Activated CD8-positive, alpha-beta memory T cell treated with anti-CD3 and anti-CD28 coated beads, Interleukin-2, amount 50 U/mL, for 24 hours (primary cell): Measurements from ENCODE around the gene AGTRAP.

Experiments
- DNase-seq: peaks from one replicate; pipeline ENCODE4 v3.0.0-alpha.2; 2020; ENCODE audit errors: extremely low read depth

The AGTRAP gene, protein sequence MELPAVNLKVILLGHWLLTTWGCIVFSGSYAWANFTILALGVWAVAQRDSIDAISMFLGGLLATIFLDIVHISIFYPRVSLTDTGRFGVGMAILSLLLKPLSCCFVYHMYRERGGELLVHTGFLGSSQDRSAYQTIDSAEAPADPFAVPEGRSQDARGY

DNA sequence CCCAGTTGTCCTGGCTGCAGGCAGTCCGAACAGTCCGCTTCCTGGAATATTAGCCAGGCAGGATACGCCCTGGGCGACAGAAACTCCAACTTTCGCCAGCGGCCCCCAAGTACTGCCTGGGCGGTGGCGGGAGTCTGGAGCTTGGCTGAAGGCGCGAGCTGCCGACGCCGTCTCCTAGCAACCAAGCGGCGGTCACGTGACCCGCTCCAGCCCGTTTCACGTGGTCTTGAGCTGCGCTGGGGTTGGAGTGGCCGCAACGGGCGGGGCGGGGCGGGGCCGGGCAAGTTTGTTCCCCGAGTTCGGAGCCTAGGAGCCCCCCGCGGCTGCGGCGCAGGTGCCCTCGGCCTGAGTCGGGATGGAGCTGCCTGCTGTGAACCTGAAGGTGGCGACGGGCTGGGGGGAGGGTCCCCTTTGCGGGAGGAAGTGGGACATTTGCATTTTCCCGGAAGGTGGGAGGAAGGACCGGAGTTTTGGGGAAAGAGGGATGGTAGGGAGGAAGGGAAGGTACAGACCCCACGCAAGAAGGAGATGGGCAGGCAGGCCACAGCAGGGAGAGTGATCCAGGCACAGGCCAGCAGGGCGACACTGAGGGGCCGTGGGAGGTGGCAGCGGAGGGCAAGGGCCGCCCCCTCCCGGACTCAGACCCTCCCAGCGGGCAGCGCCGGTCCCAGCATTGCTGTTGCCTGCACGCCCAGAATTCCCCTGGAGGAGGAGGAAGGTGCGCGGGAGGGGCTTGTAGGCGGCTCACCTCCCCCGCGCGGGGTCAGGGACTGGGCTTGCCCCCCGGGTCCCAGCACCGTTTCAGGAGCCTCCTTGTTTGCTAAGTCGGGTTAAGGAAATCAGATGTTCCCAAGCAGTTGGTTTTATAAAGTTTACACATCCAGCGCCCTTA lies at the start of gene AGTRAP:
AGTRAP (plus strand) TSS at position 283 of the 892 bp plus-strand sequence; CDS start at position 356, 73 bp downstream.
- DNase-seq: peak; percentile 73

DNA sequence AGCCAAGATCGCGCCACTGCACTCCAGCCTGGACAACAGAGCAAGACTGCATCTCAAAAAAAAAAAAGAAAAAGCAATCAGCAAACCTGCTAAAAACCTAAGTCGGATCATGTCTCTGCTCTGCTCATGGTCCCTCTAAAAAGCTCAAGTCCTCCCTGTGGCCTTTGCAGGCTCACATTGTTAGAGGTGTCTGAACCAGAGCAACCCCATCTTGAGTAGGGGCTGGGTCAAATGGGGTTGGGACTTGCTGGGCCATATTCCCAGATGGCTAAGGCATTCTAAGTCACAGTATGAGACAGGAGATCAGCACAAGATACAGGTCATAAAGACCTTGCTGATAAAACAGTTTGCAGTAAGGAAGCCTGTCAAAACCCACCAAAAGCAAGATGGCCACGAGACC lies 47.4 kb upstream of the AGTRAP start:
- no peak for DNase-seq

DNA sequence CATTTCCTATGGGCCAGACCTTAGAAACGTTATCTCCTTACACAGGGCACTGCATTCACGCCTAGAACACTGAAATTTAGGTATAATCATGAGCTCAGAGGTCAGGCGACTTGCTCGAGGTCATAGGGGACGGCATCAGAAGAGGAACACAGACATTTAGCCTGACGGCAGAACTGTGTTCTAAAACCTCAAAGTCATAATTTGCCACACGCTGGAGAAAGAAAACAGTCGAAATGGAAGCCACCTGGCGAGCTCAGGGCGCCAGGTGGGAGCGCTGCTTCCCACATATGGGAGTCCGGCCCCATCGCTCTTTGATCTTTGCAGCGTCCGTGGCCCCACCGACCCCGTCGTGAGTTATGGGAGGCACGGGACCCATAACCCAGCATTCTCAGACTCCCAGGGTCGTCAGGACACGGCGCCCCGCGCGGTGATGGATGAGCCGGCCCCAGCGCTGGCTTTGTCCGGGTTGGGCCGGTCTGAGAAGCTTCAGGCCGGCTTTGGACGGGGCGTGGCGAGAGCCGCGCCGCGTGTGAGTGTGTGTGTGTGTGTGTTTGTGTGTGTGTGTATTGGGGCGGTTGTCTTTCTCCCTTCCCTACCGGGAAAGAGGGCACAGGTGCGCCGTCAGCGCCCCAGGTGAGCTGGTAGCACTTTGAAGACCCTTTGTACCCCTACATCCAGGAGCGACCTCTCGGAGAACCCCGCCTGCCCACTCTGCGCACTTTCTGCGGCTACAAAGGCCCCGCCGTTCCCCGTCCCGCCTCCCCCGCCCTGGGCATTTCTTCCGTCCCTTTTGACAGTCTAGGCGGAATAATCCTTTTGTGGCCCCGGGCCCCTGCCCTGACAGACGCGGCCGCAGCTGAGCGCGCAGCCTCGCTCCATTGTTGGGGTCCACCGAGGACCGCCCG lies 45.3 kb upstream of the AGTRAP start:
- no peak for DNase-seq

DNA sequence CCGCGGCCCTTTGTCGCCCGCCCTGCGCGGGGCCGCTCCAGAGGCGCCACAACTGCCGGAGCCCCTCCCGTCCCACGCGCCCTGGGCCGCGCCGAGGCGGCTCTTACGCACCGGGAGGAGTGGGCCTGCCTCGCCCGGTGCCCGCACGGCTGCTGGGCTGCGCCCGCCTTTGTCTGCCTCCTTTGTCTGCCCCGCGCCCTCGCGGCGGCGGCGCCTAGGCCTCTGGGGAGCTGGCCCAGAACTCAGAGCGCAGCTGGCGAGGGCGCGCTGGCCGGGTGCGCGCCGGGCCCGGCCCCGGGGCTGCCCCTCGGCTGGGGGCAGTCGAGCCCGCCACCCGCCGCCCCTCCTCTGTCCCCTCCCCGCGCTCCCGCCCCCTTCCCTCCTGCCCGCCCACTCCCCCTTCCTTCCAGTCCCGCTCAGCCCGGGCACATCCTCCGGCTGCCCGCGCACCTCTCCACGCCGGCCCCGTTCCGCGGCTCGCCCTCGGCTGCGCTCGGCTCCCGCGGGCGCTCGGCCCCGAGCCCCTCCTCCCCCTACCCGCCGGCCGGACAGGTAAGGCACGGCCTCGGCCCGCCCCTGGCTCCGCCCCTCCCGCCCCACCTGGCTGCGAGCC lies 44.5 kb upstream of the AGTRAP start, which contains the start of gene DRAXIN:
DRAXIN (plus strand) TSS at position 409 of the 613 bp plus-strand sequence. CDS start 14,549 bp downstream, outside the sequence.
- DNase-seq: no peak

DNA sequence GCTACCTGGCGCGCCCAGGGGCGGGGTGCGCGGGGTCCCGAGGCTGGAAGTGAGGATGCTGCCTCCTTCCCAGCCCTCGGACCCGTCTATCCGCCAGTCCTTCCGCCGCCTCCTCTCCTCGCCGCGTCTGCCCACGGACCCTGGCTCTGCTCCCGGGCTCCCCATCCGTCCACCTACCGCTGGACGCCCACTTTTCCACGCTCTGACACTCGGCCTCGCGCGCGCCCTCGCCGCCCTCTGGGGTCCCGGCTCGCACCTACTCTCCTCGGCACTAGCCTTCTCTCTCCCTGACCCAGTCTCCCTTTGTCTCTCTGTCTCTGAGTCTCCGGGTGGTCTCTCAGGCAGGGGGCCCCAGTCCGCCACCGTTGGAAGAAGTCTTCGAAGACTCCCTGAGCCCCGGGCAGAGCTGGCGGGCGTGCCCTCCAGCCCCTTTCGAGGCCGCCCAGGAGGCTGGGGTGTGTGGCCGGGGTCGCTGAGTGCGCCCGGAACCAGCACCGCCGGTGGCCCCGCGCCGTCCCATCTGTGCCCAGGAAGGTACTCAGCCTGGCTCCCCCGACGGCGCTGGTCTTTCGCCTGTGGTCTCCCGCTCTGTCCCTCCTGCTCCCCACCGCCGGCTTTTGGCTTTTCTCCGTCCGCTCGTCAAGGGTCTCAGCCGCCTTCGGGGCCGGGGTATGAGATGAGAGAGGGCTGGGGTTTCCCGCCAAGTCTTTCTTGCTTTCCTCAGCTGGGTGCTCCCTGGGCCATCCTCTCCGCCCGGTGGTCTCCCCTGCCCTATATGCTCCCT lies 43.8 kb upstream of the AGTRAP start:
- DNase-seq: no peak

DNA sequence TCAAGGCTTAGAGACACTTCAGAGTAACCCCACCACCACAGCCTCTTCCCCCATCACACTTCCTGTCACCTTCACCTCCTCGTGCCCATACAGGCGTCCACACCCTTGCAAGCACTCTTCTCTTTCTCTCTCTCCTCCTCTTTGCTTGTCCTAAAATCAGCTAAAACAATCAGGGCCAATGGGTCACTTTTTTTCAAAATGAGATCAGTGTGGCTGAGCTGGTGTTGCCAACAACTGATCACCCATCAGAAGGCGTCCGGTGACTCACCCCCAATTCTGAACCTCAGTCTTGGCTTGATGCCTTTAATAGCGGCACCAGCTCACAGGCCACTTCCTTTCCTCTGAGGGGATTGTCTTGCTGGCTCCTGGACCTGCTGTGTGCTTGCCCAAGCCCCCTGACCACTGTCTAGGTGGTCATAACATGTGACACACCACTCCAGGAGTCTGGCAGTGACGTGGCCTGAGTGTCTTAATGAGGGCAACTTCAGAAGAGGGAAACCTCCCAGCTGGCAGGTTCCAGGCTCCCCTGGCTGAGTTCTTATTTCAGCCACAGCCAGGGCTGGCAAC lies 42.8 kb upstream of the AGTRAP start:
- DNase-seq: peak; percentile 34

DNA sequence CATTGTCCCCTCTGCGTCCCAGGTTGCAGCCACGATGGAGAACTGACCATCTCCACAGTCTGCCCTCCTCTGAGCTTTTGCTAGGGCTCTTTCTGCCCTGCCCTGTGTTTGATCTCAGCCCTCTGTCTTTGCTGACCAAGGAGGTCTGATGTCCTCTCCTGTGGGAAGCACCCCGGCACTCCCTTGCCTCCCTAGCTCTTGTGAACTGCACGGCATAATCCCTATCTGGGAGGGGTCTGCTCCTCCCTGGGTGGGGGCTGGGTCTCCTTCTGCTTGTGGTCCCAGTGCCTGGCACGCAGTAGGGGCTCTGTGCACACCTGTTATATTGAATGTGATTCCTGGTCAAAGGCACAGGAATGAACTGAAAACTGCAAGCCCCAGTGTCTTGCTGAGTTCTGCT lies 42.0 kb upstream of the AGTRAP start:
- no peak for DNase-seq

DNA sequence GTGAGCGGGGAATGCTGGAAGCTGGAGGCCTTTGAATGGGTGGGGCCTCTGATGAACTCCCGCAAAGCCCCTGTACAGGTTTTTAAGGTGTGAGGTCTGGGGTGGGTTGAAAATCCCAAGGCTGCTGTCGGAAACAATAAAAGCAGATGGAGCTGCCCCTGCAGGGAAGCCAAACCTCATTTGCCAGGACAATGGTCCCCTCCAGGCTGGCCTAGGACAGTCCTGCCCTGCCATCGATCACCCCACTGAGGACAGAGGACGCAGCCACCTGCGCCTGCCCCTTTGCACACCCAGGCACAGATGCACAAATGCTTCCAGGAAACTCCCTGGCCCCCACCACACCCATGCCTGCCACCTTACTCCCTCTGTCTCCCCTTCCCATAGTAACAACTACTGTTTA lies 40.1 kb upstream of the AGTRAP start:
- DNase-seq: no peak

DNA sequence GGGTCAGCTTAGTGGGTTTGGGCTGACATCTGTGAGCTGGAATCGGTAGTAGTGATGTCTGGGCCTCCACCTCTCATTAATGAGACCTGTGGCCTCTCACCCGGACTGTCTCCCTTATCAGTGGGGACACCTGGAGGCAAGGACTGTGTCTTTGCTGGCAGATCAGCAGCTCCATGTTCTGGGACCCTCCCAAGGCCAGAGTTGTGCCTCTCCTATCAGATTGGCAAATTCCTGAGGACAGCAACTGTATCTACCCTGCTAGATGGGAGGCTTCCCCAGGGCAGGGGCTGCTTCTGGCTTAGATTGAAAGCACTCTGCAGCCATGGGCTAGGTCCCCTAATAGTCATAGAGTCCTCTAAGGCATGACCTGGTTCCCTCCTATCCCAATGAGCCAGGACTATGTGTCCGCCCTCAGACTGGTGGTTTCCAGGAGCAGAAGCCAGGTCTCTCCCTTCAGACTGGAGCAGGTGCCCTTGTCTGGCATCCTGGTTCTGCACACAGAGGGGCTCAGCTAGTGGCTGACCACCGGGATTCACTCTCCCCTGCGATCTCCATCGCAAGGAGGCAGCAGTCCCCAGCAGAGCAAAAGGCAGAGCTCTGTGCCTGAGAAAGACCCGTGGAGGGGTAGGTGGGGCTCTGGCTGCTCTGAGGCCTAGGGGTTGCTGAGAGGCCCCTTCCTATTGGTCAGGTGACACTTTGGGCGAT lies 38.6 kb upstream of the AGTRAP start:
- no peak for DNase-seq

DNA sequence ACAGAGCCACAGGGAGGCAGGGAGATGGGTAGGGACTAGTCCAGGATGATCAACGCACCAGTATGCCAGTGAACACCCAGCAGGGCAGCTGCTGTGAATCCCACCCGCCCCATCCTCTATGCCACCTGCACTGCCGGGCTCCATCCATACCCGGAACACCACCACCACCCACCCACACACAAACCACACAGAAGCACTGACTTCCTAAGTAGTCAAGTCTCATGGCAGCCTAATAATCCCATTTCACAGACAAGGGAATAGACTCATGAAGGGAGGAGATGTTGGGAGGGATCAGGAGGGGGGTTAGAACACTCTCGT lies 38.1 kb upstream of the AGTRAP start:
- DNase-seq: no peak

DNA sequence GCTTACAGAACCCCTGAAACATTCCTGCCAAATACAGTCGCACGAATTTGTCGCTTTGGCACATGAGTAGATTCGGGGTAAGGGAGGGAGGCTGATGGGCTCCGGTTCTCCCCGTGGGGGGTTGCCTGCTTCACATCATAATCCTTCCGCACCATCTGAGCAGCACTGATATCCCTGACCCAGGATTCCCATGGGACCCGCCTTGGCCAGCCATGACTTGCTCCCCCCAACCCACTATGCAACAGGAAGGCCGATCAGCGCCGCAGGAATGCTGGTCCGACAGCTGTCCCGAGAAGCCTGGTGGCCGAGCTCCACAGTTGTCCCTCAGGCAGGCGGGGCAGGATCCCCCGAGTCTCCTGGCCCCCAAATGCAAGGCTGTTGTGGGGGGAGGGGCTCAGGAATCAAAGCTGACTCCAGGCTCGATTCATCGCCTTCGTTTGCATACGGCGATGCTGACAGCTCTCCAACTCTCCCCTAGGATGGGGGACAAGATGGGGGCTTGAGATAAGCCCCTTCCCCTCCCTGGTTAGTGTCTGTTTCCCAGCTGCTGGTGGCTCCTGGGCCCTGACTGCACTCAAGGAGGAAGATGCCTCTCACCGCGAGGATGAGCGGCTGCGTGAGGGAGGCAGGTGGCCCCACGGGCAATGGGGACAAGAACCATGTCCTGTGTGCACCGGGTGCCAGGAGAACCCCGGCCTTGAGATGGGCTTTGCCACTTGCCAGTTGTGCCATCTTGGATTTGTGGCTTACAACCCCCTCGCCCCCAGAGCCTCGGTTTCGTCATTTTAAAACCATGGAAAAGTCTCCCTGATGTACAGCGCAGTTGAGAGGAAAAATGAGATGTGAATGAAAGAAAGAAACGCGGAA lies 35.1 kb upstream of the AGTRAP start:
- DNase-seq: no peak

DNA sequence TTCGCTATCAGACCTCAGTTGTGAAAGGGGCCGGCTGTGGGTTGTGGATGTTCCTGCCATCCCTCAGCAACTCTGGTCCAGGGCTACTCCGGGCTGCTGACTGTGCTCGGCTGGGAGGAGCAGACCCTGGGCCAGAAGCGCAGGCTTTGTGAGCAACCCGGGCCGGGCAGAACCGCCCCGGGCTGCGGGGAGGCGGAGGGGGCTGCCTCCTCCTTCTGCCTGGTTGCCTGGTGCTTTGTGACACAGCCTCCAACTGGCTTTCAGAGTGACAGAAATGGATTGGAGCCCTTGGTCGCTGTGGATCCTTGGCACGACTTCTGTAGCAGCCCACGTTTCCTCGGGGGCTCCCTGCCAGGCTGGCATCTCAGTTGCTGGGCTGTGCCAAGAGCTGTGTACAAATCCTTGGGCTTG lies 34.4 kb upstream of the AGTRAP start:
- DNase-seq: no peak

DNA sequence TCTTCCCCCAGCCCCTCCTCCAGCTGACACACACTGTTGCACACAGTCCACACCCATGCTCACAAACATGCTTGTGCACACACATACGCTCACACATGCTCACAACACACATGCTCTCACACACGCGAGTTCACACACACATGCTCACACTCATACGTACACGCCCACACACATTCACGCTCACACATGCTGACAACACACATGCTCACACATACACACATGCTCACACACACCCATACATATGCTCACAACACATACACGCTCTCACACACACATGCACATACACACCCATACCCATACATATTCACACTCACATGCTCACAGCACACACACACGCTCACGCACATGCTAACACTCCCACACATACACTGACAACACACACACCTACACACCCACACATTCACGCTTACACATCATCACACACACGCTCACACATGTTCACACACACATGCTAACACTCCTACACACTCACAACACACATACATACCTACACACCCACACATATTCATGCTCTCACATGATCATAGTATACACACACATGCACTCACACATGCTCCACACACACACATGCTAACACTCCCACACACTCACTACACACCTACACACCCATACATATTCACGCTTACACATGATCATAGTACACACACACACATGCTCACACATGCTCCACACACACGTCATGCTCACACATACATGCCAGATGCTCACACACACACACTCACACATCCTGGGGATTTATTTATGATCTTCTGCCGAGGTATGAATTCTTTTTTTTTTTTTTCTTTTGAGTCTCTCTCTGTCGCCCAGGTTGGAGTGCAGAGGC lies 33.7 kb upstream of the AGTRAP start:
- DNase-seq: no peak

DNA sequence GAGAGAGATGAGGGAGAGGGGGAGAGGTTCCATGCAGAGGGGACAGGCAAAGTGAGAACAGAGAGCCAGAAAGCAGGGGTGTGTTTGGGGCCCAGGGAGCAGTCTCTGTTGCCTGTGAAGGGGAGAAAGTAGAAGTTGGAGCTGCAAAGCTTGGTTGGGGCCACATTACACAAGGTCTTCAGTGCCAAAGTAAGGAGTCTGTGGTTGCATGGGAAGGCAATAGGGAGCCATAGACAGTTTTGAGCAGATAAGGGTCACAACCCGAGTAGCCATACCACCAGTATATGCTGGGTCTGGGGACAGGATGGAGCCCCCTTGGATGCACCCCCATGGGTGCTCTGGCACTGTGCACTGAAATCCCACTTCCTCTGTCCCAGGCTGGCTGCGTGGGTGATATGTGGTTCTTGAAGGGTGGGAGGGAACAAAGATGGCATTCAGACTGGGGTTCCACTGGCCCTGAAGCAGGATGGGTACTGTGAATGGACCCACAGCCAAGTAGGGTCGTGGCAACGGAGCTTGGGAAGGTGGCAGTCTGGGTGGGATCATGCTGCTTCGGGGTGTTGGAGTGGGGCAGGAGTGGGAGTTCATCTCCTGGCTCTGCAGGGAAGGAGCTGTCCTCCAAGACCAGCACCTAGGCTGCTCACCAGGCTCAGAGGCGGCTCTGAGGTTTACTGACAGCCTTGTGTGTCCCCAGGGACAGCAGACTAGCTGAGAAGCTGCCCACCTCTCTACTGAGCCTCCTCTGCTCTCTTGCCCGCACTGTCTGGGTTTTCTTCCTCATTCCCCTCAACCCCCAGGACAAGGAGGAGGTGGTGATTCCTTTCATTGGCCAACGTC lies 32.4 kb upstream of the AGTRAP start:
- DNase-seq: no peak

DNA sequence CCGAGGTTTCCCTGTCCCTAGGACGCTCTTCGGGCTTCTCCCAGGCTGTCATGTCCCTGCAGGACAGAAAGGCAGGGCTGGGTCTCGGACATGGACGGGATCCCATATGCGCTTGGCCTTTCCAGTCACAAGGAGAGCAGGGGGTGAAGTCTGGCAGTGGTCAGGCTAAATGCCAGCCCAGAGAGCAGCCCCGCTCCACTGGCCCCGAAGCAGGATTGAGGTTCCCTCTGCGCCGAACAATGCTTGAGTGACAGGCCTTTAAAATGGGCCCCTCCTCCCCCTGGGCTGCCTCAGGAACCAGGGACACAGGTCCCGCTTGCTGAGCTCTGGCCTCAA lies 31.8 kb upstream of the AGTRAP start:
- no peak for DNase-seq

DNA sequence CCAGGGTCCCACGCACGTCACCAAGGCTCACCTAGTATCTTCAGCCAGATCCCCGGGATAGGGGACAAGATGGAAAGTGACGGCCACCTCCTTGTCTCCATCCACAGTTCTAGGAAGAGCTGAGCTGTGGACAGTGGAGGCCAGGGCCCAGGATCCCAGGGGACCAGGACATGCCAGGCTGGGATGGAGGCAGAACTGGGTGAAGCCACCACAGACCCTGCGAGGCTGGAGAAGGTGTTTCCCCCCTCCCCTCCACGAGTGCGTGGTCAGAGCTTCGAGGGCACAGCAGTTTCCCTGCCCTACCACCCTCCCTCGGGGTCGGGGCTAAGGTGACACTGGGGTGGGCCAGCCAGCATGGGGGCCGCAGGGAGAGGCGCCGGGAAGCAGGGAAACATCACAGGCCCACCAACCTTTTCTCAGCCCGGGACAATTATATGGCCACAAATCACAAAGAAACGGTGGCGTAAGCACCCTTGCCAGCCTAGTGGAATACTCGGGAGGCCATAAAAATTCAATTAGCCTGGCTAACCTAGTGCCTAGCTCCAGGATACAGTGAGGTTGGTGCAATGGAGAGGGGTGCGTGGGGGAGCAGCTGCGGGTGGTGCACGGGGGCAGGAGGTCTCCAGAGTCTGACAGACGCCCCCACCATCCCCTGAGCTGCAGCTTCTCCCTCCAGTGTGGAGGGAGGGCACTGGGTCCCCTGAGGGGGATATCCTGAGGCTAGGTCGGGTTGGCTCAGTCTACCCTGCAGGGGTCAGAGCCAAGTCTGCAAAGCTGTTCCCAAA lies 31.1 kb upstream of the AGTRAP start:
- no peak for DNase-seq

DNA sequence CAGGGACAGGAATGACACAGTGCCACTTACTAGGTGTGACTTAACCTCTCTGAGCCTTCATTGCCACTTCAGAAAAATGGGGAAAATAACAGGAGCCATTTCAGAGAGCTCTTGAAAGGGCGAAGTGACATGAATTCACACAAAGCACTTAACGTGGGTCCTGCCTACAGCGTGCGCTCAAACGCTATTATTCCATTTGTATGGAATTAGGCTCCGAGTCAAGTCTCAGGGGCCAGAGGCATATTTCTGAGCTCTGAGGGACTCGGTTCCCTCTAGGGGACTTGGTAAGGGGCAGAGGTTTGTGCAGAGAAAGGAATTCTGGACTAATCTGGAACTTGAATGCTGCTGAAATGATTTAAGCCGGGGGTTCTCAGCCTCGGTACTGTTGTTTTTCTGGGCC lies 30.3 kb upstream of the AGTRAP start:
- no peak for DNase-seq
